ENCODE results near the gene POLR2L.

DNA sequence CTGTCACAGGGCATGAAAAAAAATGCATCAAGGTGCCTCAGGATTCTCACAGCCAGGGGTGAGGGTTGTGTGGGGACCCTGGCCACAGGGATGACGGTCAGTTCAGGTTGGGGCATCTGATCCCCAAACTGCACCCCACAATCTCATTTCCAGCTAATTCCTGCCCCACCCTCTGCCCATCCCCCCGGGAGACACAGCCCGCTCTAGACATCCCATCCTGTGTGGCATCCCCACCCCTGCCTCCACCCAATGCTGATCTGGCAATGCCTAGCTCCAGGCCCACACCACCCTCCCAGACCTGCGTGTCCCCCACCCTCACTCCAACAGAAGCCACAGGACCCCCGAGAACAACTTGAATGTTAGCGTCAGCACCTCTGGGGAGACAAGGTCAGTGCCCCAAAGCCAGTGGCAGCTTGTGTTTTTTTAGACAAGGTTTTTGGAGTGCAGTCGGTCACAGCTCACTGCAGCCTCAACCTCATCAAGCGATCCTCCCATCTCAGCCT is 25.6 kb upstream of the POLR2L start:
- no peak for TF ChIP-seq CTCF (IDR thresholded peaks at IDR 0.05; ENCODE audit: low read length)
- no peak for TF ChIP-seq EZH2 (optimal IDR thresholded peaks at IDR 0.05; ENCODE audit: low read depth, low read length)
